Nephron (organoid): ENCODE data around the gene ERRFI1.

ENCODE experiments used
- H3K27ac Mint-ChIP-seq, 3 experiments: 2 replicates each; pipeline ENCODE4 v1.8.0; 2020; ENCODE audit warnings: mixed read lengths in 3 of 3, mild to moderate bottlenecking in 2 of 3, moderate library complexity in 1 of 3
- H3K27me3 Mint-ChIP-seq: 2 replicates; pipeline ENCODE4 v1.8.0; 2021; ENCODE audit warnings: low read depth, mild to moderate bottlenecking, moderate library complexity, mixed read lengths
- H3K36me3 Mint-ChIP-seq: 2 replicates; pipeline ENCODE4 v1.8.0; 2020; ENCODE audit warnings: low read depth, mixed read lengths
- H3K4me1 Mint-ChIP-seq: 2 replicates; pipeline ENCODE4 v1.8.0; 2020; ENCODE audit warnings: mixed read lengths
- H3K4me3 Mint-ChIP-seq, 3 experiments: 2 replicates each; pipeline ENCODE4 v1.8.0; 2020; ENCODE audit warnings: mild to moderate bottlenecking in 3 of 3, mixed read lengths in 3 of 3, moderate library complexity in 2 of 3
- H3K9me3 Mint-ChIP-seq: 2 replicates; pipeline ENCODE4 v1.8.0; 2020; ENCODE audit warnings: mixed read lengths
- CTCF ChIP-seq, 3 experiments: fragments of 200-600 bp; sonication (generic); IDR thresholded peaks; one replicate each; pipeline ENCODE4 v1.5.0; 2021; ENCODE audit warnings: antibody characterized with exemption in 3 of 3; ENCODE audit not compliant: unreplicated experiment in 3 of 3

ERRFI1 gene

GRCh38 chr1:8023287-8023994 lies 2.7 kb downstream of the ERRFI1 start:
- Mint-ChIP-seq H3K27me3 (no peaks in the 10 kb centered on the region), H3K36me3 (no peaks in the 10 kb centered on the region), H3K27ac (peak overlapping the region in 1 of 3 experiments; percentile 14), H3K4me1 (peaks cover 44% of the 10 kb centered on the region), H3K4me3 (peak overlapping the region; percentile 70 to 85 (median 75)), H3K9me3 (no peaks in the 10 kb centered on the region)
- TF ChIP-seq CTCF (IDR thresholded peaks at IDR 0.05; ENCODE audit: unreplicated experiment in 3 of 3): no peak

GRCh38 chr1:8022395-8023286 lies 3.5 kb downstream of the ERRFI1 start:
- TF ChIP-seq CTCF (IDR thresholded peaks at IDR 0.05; ENCODE audit: unreplicated experiment in 3 of 3): no peak
- no peak overlapping the region for H3K27ac Mint-ChIP-seq
- peaks cover 43% of the 10 kb centered on the region for H3K4me1 Mint-ChIP-seq
- H3K27me3 Mint-ChIP-seq: no peaks in the 10 kb centered on the region
- no peaks in the 10 kb centered on the region for H3K9me3 Mint-ChIP-seq
- H3K36me3 Mint-ChIP-seq: no peaks in the 10 kb centered on the region
- peak overlapping the region; percentile 33 to 70 (median 47) for H3K4me3 Mint-ChIP-seq

- no peak overlapping the region for H3K27ac Mint-ChIP-seq
- no peaks in the 10 kb centered on the region for H3K9me3 Mint-ChIP-seq
- H3K4me3 Mint-ChIP-seq: no peak overlapping the region
- no peaks in the 10 kb centered on the region for H3K27me3 Mint-ChIP-seq
- no peaks in the 10 kb centered on the region for H3K36me3 Mint-ChIP-seq
- TF ChIP-seq CTCF (IDR thresholded peaks at IDR 0.05; ENCODE audit: unreplicated experiment in 3 of 3): no peak
- H3K4me1 Mint-ChIP-seq: peaks cover 40% of the 10 kb centered on the region
Observed at GRCh38 chr1:8021676-8022266, 4.3 kb downstream of the ERRFI1 start.

- Mint-ChIP-seq H3K4me3 (no peak overlapping the region), H3K36me3 (peaks cover under 1% of the 10 kb centered on the region), H3K4me1 (peaks cover 50% of the 10 kb centered on the region), H3K27me3 (no peaks in the 10 kb centered on the region), H3K27ac (peak overlapping the region; percentile 28 to 87 (median 43)), H3K9me3 (no peaks in the 10 kb centered on the region)
- TF ChIP-seq CTCF (IDR thresholded peaks at IDR 0.05; ENCODE audit: unreplicated experiment in 3 of 3): no peak
Observed at GRCh38 chr1:8020032-8020431, 6.1 kb downstream of the ERRFI1 start.

GRCh38 chr1:8019229-8019620 lies 6.9 kb downstream of the ERRFI1 start:
- peaks cover 4% of the 10 kb centered on the region for H3K36me3 Mint-ChIP-seq
- TF ChIP-seq CTCF (IDR thresholded peaks at IDR 0.05; ENCODE audit: unreplicated experiment in 3 of 3): no peak
- H3K4me3 Mint-ChIP-seq: no peak overlapping the region
- H3K9me3 Mint-ChIP-seq: no peaks in the 10 kb centered on the region
- H3K27me3 Mint-ChIP-seq: no peaks in the 10 kb centered on the region
- peak overlapping the region; percentile 43 to 87 (median 56) for H3K27ac Mint-ChIP-seq
- H3K4me1 Mint-ChIP-seq: peaks cover 52% of the 10 kb centered on the region
